SK-N-SH treated with all-trans-retinoic acid at 6 μM for 48 hours (cell line): ENCODE data around the gene DNMBP.

Experiments
- ATAC-seq: fragments of 200-7000 bp; cut with Tn5 transposase; 3 replicates; pipeline ENCODE4 v1.9.1; 2020; ENCODE audit warnings: mild to moderate bottlenecking, moderate library complexity
- ARNTL ChIP-seq: fragments of 450-650 bp; formaldehyde crosslinking; IDR thresholded peaks from 2 replicates; pipeline ENCODE4 v1.5.0; 2020; ENCODE audit warnings: low read depth, mild to moderate bottlenecking, moderate library complexity, borderline replicate concordance
- BACH2 ChIP-seq: fragments of 250-450 bp; sonication (Bioruptor Pico); IDR thresholded peaks from 2 replicates; pipeline ENCODE4 v1.9.0; 2021; ENCODE audit warnings: mild to moderate bottlenecking, borderline replicate concordance
- CSDC2 ChIP-seq: fragments of 250-450 bp; sonication (Bioruptor Pico); IDR thresholded peaks from 2 replicates; pipeline ENCODE4 v1.5.0; 2020; ENCODE audit warnings: mild to moderate bottlenecking, moderate library complexity
- ESRRG ChIP-seq: fragments of 250-450 bp; sonication (Bioruptor Pico); IDR thresholded peaks from 2 replicates; pipeline ENCODE4 v1.6.1; 2021; ENCODE audit warnings: mild to moderate bottlenecking
- GLIS3 ChIP-seq: fragments of 250-450 bp; sonication (Bioruptor Pico); IDR thresholded peaks from 2 replicates; pipeline ENCODE4 v1.5.0; 2020; ENCODE audit warnings: mild to moderate bottlenecking, moderate library complexity
- ISL1 ChIP-seq: fragments of 250-450 bp; sonication (Bioruptor Pico); IDR thresholded peaks from 2 replicates; pipeline ENCODE4 v2.1.2; 2022; ENCODE audit warnings: mild to moderate bottlenecking, moderate library complexity
- OSR1 ChIP-seq: fragments of 250-450 bp; sonication (Bioruptor Pico); IDR thresholded peaks from 2 replicates; pipeline ENCODE4 v1.8.0; 2022; ENCODE audit warnings: moderate library complexity, mild to moderate bottlenecking, inconsistent platforms
- PPARA ChIP-seq: fragments of 250-450 bp; sonication (Bioruptor Pico); IDR thresholded peaks from 2 replicates; pipeline ENCODE4 v1.5.0; 2020; ENCODE audit warnings: mild to moderate bottlenecking, borderline replicate concordance
- RARB ChIP-seq: fragments of 250-450 bp; sonication (Bioruptor Pico); IDR thresholded peaks from 2 replicates; pipeline ENCODE4 v1.8.0; 2021; ENCODE audit warnings: mild to moderate bottlenecking, moderate library complexity
- SNAI2 ChIP-seq: fragments of 250-450 bp; sonication (Bioruptor Pico); IDR thresholded peaks from 2 replicates; pipeline ENCODE4 v1.5.0; 2020; ENCODE audit warnings: mild to moderate bottlenecking, moderate library complexity
- TCF4 ChIP-seq: fragments of 250-450 bp; sonication (Bioruptor Pico); IDR thresholded peaks from 2 replicates; pipeline ENCODE4 v1.8.0; 2021; ENCODE audit warnings: mild to moderate bottlenecking, moderate library complexity, borderline replicate concordance
- TOX ChIP-seq: fragments of 250-450 bp; sonication (Bioruptor Pico); IDR thresholded peaks from 2 replicates; pipeline ENCODE4 v1.8.0; 2021; ENCODE audit warnings: mild to moderate bottlenecking, moderate library complexity, borderline replicate concordance
- ZC3H10 ChIP-seq: fragments of 250-450 bp; sonication (Bioruptor Pico); IDR thresholded peaks from 2 replicates; pipeline ENCODE4 v1.5.1; 2021; ENCODE audit warnings: mild to moderate bottlenecking, moderate library complexity
- ZFP3 ChIP-seq: fragments of 250-450 bp; sonication (Bioruptor Pico); IDR thresholded peaks from 2 replicates; pipeline ENCODE4 v1.5.0; 2020; ENCODE audit warnings: mild to moderate bottlenecking, moderate library complexity
- ZFP30 ChIP-seq: fragments of 450-650 bp; formaldehyde crosslinking; IDR thresholded peaks from 2 replicates; pipeline ENCODE4 v1.5.0; 2022; ENCODE audit warnings: mild to moderate bottlenecking, moderate library complexity
- ZNF565 ChIP-seq: fragments of 450-650 bp; formaldehyde crosslinking; conservative IDR thresholded peaks from 2 replicates; pipeline ENCODE4 v1.5.0; 2020; ENCODE audit warnings: low read depth, mild to moderate bottlenecking, moderate library complexity
- ZNF70 ChIP-seq: fragments of 450-650 bp; formaldehyde crosslinking; IDR thresholded peaks from 2 replicates; pipeline ENCODE4 v1.5.0; 2020; ENCODE audit warnings: mild to moderate bottlenecking, moderate library complexity
- ZNF8 ChIP-seq: fragments of 450-650 bp; formaldehyde crosslinking; IDR thresholded peaks from 2 replicates; pipeline ENCODE4 v1.5.0; 2020; ENCODE audit warnings: mild to moderate bottlenecking, moderate library complexity
- TF ChIP-seq, protein P1 (sequence below): fragments of 250-450 bp; sonication (Bioruptor Pico); IDR thresholded peaks from 2 replicates; pipeline ENCODE4 v1.5.0; 2020; ENCODE audit warnings: mild to moderate bottlenecking, moderate library complexity
- TF ChIP-seq, protein P2 (sequence below): fragments of 250-450 bp; sonication (Bioruptor Pico); IDR thresholded peaks from 2 replicates; pipeline ENCODE4 v1.8.0; 2020; ENCODE audit warnings: mild to moderate bottlenecking, moderate library complexity, borderline replicate concordance
- TF ChIP-seq, protein P3 (sequence below): fragments of 250-450 bp; sonication (Bioruptor Pico); IDR thresholded peaks from 2 replicates; pipeline ENCODE4 v1.8.0; 2021; ENCODE audit warnings: low read depth, mild to moderate bottlenecking, moderate library complexity, borderline replicate concordance
- TF ChIP-seq, protein P4 (sequence below): fragments of 250-450 bp; sonication (Bioruptor Pico); IDR thresholded peaks from 2 replicates; pipeline ENCODE4 v1.5.1; 2020; ENCODE audit warnings: low read depth, mild to moderate bottlenecking, moderate library complexity

Gene DNMBP

DNA sequence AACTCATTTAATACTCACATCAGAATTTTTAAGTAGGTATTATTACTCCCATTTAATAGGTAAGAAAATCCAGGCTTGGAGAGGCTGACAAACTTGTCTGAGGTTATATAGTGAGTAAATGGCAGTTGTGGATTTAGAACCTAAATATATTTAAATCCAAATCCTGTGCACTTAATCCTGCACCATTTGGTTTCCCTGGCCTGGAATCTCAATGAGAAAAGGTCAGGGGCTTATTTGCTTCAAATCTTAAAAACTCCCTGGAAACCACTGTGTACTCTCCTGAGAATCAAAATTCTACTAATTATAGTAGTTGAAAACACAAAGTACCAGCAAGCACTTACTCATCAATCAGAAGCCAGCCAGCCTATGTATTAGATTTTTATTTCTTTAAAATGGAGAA, 97.7 kb downstream of the DNMBP start:
- ATAC-seq: no peak
- no peak for TF ChIP-seq ZNF565 (CRISPR knock-in tag)
- no peak for TF ChIP-seq ARNTL (CRISPR knock-in tag)
- TF ChIP-seq, protein P1, sequence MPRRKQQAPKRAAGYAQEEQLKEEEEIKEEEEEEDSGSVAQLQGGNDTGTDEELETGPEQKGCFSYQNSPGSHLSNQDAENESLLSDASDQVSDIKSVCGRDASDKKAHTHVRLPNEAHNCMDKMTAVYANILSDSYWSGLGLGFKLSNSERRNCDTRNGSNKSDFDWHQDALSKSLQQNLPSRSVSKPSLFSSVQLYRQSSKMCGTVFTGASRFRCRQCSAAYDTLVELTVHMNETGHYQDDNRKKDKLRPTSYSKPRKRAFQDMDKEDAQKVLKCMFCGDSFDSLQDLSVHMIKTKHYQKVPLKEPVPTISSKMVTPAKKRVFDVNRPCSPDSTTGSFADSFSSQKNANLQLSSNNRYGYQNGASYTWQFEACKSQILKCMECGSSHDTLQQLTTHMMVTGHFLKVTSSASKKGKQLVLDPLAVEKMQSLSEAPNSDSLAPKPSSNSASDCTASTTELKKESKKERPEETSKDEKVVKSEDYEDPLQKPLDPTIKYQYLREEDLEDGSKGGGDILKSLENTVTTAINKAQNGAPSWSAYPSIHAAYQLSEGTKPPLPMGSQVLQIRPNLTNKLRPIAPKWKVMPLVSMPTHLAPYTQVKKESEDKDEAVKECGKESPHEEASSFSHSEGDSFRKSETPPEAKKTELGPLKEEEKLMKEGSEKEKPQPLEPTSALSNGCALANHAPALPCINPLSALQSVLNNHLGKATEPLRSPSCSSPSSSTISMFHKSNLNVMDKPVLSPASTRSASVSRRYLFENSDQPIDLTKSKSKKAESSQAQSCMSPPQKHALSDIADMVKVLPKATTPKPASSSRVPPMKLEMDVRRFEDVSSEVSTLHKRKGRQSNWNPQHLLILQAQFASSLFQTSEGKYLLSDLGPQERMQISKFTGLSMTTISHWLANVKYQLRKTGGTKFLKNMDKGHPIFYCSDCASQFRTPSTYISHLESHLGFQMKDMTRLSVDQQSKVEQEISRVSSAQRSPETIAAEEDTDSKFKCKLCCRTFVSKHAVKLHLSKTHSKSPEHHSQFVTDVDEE (CRISPR knock-in tag): no peak
- no peak for TF ChIP-seq ZFP30

DNA sequence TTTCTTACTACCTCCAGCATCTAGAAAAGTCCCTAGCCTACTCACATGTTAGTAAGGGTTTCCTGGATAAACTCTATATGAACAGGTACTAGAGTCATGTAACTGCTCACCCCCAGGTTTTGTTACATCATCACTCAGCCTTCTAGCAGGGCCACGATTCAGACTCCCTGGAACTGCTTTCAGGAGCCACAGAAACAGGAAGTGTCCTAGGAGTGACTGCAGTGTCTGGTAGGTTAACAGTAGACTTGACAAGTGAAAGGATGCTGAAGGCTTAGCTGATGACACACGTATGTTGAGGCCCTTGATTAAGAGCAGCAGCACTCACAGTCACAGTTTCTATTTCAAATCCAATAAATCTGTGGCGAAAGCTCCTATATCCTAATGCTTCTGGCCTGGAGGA, 101.2 kb downstream of the DNMBP start:
- TF ChIP-seq TOX (CRISPR knock-in tag) (no peak), ZFP3 (CRISPR knock-in tag) (no peak), ZNF565 (CRISPR knock-in tag) (no peak), PPARA (CRISPR knock-in tag) (no peak), CSDC2 (CRISPR knock-in tag) (no peak), GLIS3 (CRISPR knock-in tag) (no peak), TCF4 (CRISPR knock-in tag) (no peak), ZC3H10 (no peak), ISL1 (CRISPR knock-in tag) (no peak), ESRRG (CRISPR knock-in tag) (no peak), RARB (no peak), OSR1 (CRISPR knock-in tag) (no peak), ZFP30 (no peak), ARNTL (CRISPR knock-in tag) (no peak)
- TF ChIP-seq, protein P2, sequence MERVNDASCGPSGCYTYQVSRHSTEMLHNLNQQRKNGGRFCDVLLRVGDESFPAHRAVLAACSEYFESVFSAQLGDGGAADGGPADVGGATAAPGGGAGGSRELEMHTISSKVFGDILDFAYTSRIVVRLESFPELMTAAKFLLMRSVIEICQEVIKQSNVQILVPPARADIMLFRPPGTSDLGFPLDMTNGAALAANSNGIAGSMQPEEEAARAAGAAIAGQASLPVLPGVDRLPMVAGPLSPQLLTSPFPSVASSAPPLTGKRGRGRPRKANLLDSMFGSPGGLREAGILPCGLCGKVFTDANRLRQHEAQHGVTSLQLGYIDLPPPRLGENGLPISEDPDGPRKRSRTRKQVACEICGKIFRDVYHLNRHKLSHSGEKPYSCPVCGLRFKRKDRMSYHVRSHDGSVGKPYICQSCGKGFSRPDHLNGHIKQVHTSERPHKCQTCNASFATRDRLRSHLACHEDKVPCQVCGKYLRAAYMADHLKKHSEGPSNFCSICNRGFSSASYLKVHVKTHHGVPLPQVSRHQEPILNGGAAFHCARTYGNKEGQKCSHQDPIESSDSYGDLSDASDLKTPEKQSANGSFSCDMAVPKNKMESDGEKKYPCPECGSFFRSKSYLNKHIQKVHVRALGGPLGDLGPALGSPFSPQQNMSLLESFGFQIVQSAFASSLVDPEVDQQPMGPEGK (CRISPR knock-in tag): no peak
- TF ChIP-seq, protein P3, sequence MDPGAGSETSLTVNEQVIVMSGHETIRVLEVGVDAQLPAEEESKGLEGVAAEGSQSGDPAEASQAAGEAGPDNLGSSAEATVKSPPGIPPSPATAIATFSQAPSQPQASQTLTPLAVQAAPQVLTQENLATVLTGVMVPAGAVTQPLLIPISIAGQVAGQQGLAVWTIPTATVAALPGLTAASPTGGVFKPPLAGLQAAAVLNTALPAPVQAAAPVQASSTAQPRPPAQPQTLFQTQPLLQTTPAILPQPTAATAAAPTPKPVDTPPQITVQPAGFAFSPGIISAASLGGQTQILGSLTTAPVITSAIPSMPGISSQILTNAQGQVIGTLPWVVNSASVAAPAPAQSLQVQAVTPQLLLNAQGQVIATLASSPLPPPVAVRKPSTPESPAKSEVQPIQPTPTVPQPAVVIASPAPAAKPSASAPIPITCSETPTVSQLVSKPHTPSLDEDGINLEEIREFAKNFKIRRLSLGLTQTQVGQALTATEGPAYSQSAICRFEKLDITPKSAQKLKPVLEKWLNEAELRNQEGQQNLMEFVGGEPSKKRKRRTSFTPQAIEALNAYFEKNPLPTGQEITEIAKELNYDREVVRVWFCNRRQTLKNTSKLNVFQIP (CRISPR knock-in tag): no peak
- TF ChIP-seq, protein P4, sequence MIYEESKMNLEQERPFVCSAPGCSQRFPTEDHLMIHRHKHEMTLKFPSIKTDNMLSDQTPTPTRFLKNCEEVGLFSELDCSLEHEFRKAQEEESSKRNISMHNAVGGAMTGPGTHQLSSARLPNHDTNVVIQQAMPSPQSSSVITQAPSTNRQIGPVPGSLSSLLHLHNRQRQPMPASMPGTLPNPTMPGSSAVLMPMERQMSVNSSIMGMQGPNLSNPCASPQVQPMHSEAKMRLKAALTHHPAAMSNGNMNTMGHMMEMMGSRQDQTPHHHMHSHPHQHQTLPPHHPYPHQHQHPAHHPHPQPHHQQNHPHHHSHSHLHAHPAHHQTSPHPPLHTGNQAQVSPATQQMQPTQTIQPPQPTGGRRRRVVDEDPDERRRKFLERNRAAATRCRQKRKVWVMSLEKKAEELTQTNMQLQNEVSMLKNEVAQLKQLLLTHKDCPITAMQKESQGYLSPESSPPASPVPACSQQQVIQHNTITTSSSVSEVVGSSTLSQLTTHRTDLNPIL: no peak

DNA sequence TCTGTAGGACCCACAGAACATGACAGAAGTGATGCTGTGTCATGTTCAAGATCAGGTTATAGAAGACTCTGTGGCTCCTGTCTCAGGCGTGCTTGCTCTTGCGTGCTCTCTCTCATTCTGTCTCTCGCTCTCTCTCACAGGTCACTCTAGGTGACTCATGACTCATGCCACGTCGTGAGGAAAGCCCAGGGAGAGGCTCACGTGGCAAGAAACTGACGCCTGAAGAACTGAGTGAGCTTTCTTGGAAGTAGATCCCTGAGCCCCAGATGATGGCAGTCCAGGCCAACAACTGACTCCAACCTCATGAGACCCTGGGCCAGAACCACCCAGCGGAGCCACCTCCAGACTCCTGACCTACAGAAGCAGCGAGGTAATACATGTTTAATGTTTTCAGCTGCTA, 103.3 kb downstream of the DNMBP start:
- peak; percentile 75 for ATAC-seq
- TF ChIP-seq GLIS3 (CRISPR knock-in tag): no peak
- no peak for TF ChIP-seq OSR1 (CRISPR knock-in tag)
- TF ChIP-seq ZNF8 (CRISPR knock-in tag): no peak
- TF ChIP-seq, protein P1 (CRISPR knock-in tag): no peak
- TF ChIP-seq ISL1 (CRISPR knock-in tag): no peak
- no peak for TF ChIP-seq SNAI2 (CRISPR knock-in tag)
- no peak for TF ChIP-seq ESRRG (CRISPR knock-in tag)
- TF ChIP-seq, protein P4: no peak
- TF ChIP-seq ARNTL (CRISPR knock-in tag): no peak
- no peak for TF ChIP-seq ZFP30
- TF ChIP-seq, protein P2 (CRISPR knock-in tag): no peak
- no peak for TF ChIP-seq ZNF70 (CRISPR knock-in tag)
- no peak for TF ChIP-seq ZC3H10
- TF ChIP-seq PPARA (CRISPR knock-in tag): no peak
- TF ChIP-seq TOX (CRISPR knock-in tag): no peak
- TF ChIP-seq ZNF565 (CRISPR knock-in tag): no peak
- TF ChIP-seq CSDC2 (CRISPR knock-in tag): no peak
- TF ChIP-seq RARB: no peak
- no peak for TF ChIP-seq BACH2 (CRISPR knock-in tag)

More for the DNA sequence above, 101.2 kb downstream of the DNMBP start:
- peak; percentile 5; the same call in 1 of the 3 replicates for ATAC-seq
